PC-3 (cell line): ENCODE measurements around the gene SHC4. TPM values are rescaled to one million over a fixed set of nuclear protein-coding genes. Genes with fewer than 3 reads are reported as not detected.

ENCODE experiments used
- ATAC-seq: fragments of 200-7000 bp; cut with Tn5 transposase; 2 replicates; pipeline ENCODE4 v1.9.1; 2020; ENCODE audit warnings: mild to moderate bottlenecking, moderate library complexity
- BruUV-seq: library from RNA; stranded (reverse); fragments of 400-500 nt; replicated peaks from 2 replicates; lab custom pipeline; 2021; lab: Mats Ljungman, UMichigan
- CTCF ChIA-PET: fragments of 300-600 bp; sonication (Branson Sonifier 250); formaldehyde crosslinking; loops from one replicate; lab custom pipeline; 2022; ENCODE audit warnings: antibody characterized with exemption; lab: Charles Lee
- POLR2A ChIA-PET: fragments of 300-600 bp; sonication (Branson Sonifier 250); formaldehyde crosslinking; loops from one replicate; lab custom pipeline; 2022; ENCODE audit warnings: antibody characterized with exemption; ENCODE audit not compliant: unreplicated experiment; lab: Charles Lee
- DNase-seq: peaks from one replicate; pipeline ENCODE4 v3.0.0-alpha.2; 2015
- H2AFZ ChIP-seq: fragments of 300-600 bp; sonication (generic); 2 replicates; pipeline ENCODE4 v1.6.0; 2016; ENCODE audit warnings: antibody characterized with exemption, low read length
- H3F3A ChIP-seq: fragments of 300-600 bp; sonication (generic); one replicate; pipeline ENCODE4 v1.6.0; 2017; ENCODE audit warnings: antibody characterized with exemption, low read length, control low read depth, mild to moderate bottlenecking; ENCODE audit not compliant: unreplicated experiment
- H3K27ac ChIP-seq: fragments of 300-600 bp; sonication (generic); 2 replicates; pipeline ENCODE4 v1.5.1; 2016; ENCODE audit warnings: mild to moderate bottlenecking, low read length
- H3K27me3 ChIP-seq: fragments of 300-600 bp; sonication (generic); 2 replicates; pipeline ENCODE4 v1.6.1; 2016; ENCODE audit warnings: low read length, mixed read lengths
- H3K36me3 ChIP-seq: fragments of 300-600 bp; sonication (generic); 2 replicates; pipeline ENCODE4 v1.6.1; 2016; ENCODE audit warnings: low read depth, mixed run types, low read length, mixed read lengths
- H3K4me1 ChIP-seq: fragments of 300-600 bp; sonication (generic); 2 replicates; pipeline ENCODE4 v1.5.1; 2016; ENCODE audit warnings: low read length; ENCODE audit not compliant: insufficient read depth
- H3K4me2 ChIP-seq: fragments of 300-600 bp; sonication (generic); 2 replicates; pipeline ENCODE4 v1.6.0; 2016; ENCODE audit warnings: low read length
- H3K4me3 ChIP-seq: fragments of 300-600 bp; sonication (generic); 2 replicates; pipeline ENCODE4 v1.5.1; 2016; ENCODE audit warnings: mild to moderate bottlenecking, low read length, mixed read lengths
- H3K79me2 ChIP-seq: fragments of 300-600 bp; sonication (generic); 2 replicates; pipeline ENCODE4 v1.6.1; 2017; ENCODE audit warnings: low read length, mixed read lengths
- H3K9ac ChIP-seq: fragments of 300-600 bp; sonication (generic); 2 replicates; pipeline ENCODE4 v1.6.0; 2016; ENCODE audit warnings: mild to moderate bottlenecking, low read length
- H3K9me2 ChIP-seq: fragments of 300-600 bp; sonication (generic); replicated peaks from 2 replicates; pipeline ENCODE4 v1.6.1; 2016; ENCODE audit warnings: mixed run types, low read length, mixed read lengths
- H3K9me3 ChIP-seq: fragments of 300-600 bp; sonication (generic); 2 replicates; pipeline ENCODE4 v1.6.1; 2016; ENCODE audit warnings: low read length, mixed read lengths
- H4K20me1 ChIP-seq: fragments of 300-600 bp; sonication (generic); 2 replicates; pipeline ENCODE4 v1.6.1; 2016; ENCODE audit warnings: low read length, mixed read lengths
- EZH2 ChIP-seq: fragments of 300-600 bp; sonication (generic); IDR thresholded peaks from one replicate; pipeline ENCODE4 v1.6.1; 2017; ENCODE audit warnings: antibody characterized with exemption, mild to moderate bottlenecking, low read length; ENCODE audit not compliant: unreplicated experiment
- EZH2phosphoT487 ChIP-seq: fragments of 300-600 bp; sonication (generic); IDR thresholded peaks from 2 replicates; pipeline ENCODE4 v1.6.1; 2018; ENCODE audit warnings: mild to moderate bottlenecking, antibody characterized with exemption, low read length, borderline replicate concordance
- intact Hi-C: fragments of 100-400 bp; cut with micrococcal nuclease; formaldehyde crosslinking; loops from 2 replicates; pipeline ENCODE4 v1.9.0; 2023
- total RNA-seq: library from RNA; depleted of rRNA; stranded (reverse); fragments of >200 nt; gene quantifications from 2 replicates; pipeline ENCODE4 v1.2.3, GENCODE V29; 2014
- TF ChIP-seq, protein P1 (sequence below): fragments of 300-600 bp; sonication (generic); conservative IDR thresholded peaks from 2 replicates; pipeline ENCODE4 v1.5.1; 2017; ENCODE audit warnings: antibody characterized with exemption, low read depth, mild to moderate bottlenecking, low read length

SHC4 gene
- total RNA-seq, 1 experiment from 2014 or later: 2.4 TPM

DNA sequence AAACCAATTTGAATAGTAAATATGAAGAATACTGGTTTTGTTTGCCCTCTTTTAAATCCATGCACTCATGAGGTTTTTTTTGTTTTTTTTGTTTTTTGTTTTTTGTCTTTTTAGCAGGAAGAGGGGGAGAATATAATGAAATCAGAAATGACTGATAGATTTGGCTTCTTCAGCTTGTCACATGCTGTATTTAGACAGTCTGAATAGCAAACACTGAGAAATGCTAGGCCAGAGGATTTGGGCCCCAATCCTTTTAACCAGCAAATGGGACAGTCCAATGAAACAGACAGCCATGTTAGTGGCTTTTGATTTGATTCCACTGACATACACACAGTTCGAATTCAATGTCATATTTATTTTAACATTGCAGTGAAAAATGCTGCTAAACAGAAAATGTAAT, 138.6 kb downstream of the SHC4 start:
- ATAC-seq (no peak), DNase-seq (no peak)
- intact Hi-C loops: no loop called here
- H3F3A ChIP-seq: no peaks in the 10 kb centered on the region
- no peak overlapping the region for H3K4me3 ChIP-seq
- H3K27ac ChIP-seq: no peak overlapping the region
- H3K9ac ChIP-seq: no peak overlapping the region
- no peaks in the 10 kb centered on the region for H3K9me3 ChIP-seq
- ChIA-PET POLR2A (no interaction called here), CTCF (no interaction called here)
- no peaks in the 10 kb centered on the region for H3K36me3 ChIP-seq
- no peaks in the 10 kb centered on the region for H3K4me1 ChIP-seq
- H3K9me2 ChIP-seq: no peaks in the 10 kb centered on the region
- no TSS peak for BruUV-seq
- H4K20me1 ChIP-seq: no peaks in the 10 kb centered on the region
- no peaks in the 10 kb centered on the region for H3K79me2 ChIP-seq
- no peak overlapping the region for H3K4me2 ChIP-seq
- no peak overlapping the region for H2AFZ ChIP-seq
- TF ChIP-seq, protein P1, sequence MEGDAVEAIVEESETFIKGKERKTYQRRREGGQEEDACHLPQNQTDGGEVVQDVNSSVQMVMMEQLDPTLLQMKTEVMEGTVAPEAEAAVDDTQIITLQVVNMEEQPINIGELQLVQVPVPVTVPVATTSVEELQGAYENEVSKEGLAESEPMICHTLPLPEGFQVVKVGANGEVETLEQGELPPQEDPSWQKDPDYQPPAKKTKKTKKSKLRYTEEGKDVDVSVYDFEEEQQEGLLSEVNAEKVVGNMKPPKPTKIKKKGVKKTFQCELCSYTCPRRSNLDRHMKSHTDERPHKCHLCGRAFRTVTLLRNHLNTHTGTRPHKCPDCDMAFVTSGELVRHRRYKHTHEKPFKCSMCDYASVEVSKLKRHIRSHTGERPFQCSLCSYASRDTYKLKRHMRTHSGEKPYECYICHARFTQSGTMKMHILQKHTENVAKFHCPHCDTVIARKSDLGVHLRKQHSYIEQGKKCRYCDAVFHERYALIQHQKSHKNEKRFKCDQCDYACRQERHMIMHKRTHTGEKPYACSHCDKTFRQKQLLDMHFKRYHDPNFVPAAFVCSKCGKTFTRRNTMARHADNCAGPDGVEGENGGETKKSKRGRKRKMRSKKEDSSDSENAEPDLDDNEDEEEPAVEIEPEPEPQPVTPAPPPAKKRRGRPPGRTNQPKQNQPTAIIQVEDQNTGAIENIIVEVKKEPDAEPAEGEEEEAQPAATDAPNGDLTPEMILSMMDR: no peak
- TF ChIP-seq EZH2phosphoT487: no peak
- TF ChIP-seq EZH2: no peak
- H3K27me3 ChIP-seq: no peaks in the 10 kb centered on the region

DNA sequence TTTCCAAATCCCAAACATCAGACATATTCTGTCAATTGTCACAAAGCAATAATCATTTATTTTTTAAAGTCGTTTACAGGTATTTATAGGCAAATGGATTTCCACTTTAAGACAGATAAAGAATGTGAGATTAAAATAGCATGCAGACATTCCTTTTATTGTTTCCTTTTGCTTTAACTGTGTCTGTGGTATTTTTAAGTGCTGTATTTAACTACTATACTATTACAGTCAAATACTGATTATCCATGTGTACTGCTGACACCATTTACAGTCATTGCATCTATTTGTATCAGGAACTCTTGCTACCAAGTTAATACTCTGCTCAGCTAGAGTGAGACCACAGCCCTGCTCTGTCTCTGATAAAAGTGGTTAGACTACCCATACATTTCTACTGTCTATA, 140.0 kb downstream of the SHC4 start:
- BruUV-seq: no TSS peak

DNA sequence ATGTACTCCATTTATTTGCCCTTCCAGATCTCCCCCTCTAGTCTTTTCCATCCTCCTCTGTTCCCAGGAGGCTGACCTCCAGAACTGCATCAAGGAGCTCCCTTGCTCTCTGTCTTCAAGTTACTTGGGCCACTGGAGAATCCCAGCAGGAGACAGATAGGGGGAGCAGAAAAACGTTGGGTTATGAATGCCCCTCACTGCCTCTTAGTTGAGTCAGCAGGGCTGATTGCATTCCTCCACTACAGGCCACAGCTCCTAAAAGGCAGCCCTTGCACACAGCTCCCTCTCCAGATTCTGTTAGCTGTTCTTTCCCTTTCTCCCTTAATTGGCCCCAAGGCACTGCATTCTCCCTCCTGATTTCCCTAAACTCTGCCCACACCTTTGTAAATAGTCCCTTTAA, 140.5 kb downstream of the SHC4 start:
- POLR2A ChIA-PET: no interaction called here

More for the DNA sequence above, 140.0 kb downstream of the SHC4 start:
- ChIA-PET POLR2A (no interaction called here), CTCF (no interaction called here)
- Histone ChIP-seq H3K27ac (no peak overlapping the region), H3K9me3 (no peaks in the 10 kb centered on the region), H3K9me2 (no peaks in the 10 kb centered on the region), H3K9ac (no peak overlapping the region), H3K4me3 (no peak overlapping the region), H2AFZ (no peak overlapping the region), H3K27me3 (no peaks in the 10 kb centered on the region), H3K4me2 (no peak overlapping the region), H3K79me2 (no peaks in the 10 kb centered on the region), H4K20me1 (no peaks in the 10 kb centered on the region), H3K36me3 (no peaks in the 10 kb centered on the region), H3F3A (no peaks in the 10 kb centered on the region), H3K4me1 (no peaks in the 10 kb centered on the region)
- no peak for DNase-seq
- TF ChIP-seq, protein P1: no peak
- no peak for TF ChIP-seq EZH2
- TF ChIP-seq EZH2phosphoT487: no peak
- intact Hi-C loops: no loop called here
- no peak for ATAC-seq

More for the DNA sequence above, 140.5 kb downstream of the SHC4 start:
- H2AFZ ChIP-seq: no peak overlapping the region
- no peaks in the 10 kb centered on the region for H3K27me3 ChIP-seq
- H4K20me1 ChIP-seq: no peaks in the 10 kb centered on the region
- H3K36me3 ChIP-seq: no peaks in the 10 kb centered on the region
- H3K4me3 ChIP-seq: no peak overlapping the region
- H3K79me2 ChIP-seq: no peaks in the 10 kb centered on the region
- TF ChIP-seq EZH2phosphoT487: no peak
- no peak for ATAC-seq
- DNase-seq: no peak
- BruUV-seq: no TSS peak
- no peaks in the 10 kb centered on the region for H3F3A ChIP-seq
- intact Hi-C loops: no loop called here
- no peaks in the 10 kb centered on the region for H3K9me3 ChIP-seq
- no peak overlapping the region for H3K9ac ChIP-seq
- H3K9me2 ChIP-seq: no peaks in the 10 kb centered on the region
- no peak overlapping the region for H3K4me2 ChIP-seq
- H3K27ac ChIP-seq: no peak overlapping the region
- no peaks in the 10 kb centered on the region for H3K4me1 ChIP-seq
- CTCF ChIA-PET: no interaction called here
